Esophagus mucosa (tissue), 1 donor: ENCODE data around the gene AGAP3. TPM values are rescaled to one million over a fixed set of nuclear protein-coding genes. Genes with fewer than 3 reads are reported as not detected.

Experiments
- ATAC-seq: fragments of 200-7000 bp; cut with Tn5 transposase; one replicate; pipeline ENCODE4 v1.9.1; 2020
- total RNA-seq: library from RNA; stranded (reverse); gene quantifications from one replicate; pipeline ENCODE4 v1.2.4, GENCODE V29; 2023
- donor health status: DM: yes; HTN: yes; CAD: no.

AGAP3 gene
- total RNA-seq, 1 donor from 2014 or later: 76.1 TPM

GRCh38 chr7:151088019-151088855 is 2.0 kb downstream of the AGAP3 start:
- no peak for ATAC-seq

GRCh38 chr7:151088856-151089699 is 2.8 kb downstream of the AGAP3 start:
- peak; percentile 48 for ATAC-seq

- no peak for ATAC-seq
Measured at GRCh38 chr7:151089893-151090730, 3.8 kb downstream of the AGAP3 start.

- ATAC-seq: no peak
Measured at GRCh38 chr7:151091003-151091402, 4.7 kb downstream of the AGAP3 start.

- no peak for ATAC-seq
Measured at GRCh38 chr7:151091431-151091830, 5.2 kb downstream of the AGAP3 start.

GRCh38 chr7:151091988-151092387 is 5.7 kb downstream of the AGAP3 start:
- ATAC-seq: no peak

GRCh38 chr7:151093748-151094147 is 7.5 kb downstream of the AGAP3 start:
- ATAC-seq: no peak

GRCh38 chr7:151094675-151095074 is 8.4 kb downstream of the AGAP3 start:
- ATAC-seq: no peak

GRCh38 chr7:151095123-151095797 is 9.0 kb downstream of the AGAP3 start:
- ATAC-seq: no peak

GRCh38 chr7:151095828-151096475 is 9.7 kb downstream of the AGAP3 start:
- ATAC-seq: no peak

- no peak for ATAC-seq
Measured at GRCh38 chr7:151099486-151100211, 13.4 kb downstream of the AGAP3 start.

GRCh38 chr7:151100921-151101320 is 14.6 kb downstream of the AGAP3 start:
- no peak for ATAC-seq

- no peak for ATAC-seq
Measured at GRCh38 chr7:151101621-151102396, 15.5 kb downstream of the AGAP3 start.

GRCh38 chr7:151102991-151103390 is 16.7 kb downstream of the AGAP3 start:
- no peak for ATAC-seq

GRCh38 chr7:151103973-151104372 is 17.7 kb downstream of the AGAP3 start:
- ATAC-seq: no peak

GRCh38 chr7:151104411-151105235 is 18.3 kb downstream of the AGAP3 start:
- peak; percentile 55 for ATAC-seq

GRCh38 chr7:151107882-151108281 is 21.6 kb downstream of the AGAP3 start:
- ATAC-seq: no peak

GRCh38 chr7:151109094-151110048 is 23.1 kb downstream of the AGAP3 start:
- no peak for ATAC-seq
